Smooth muscle cell of the brain vasculature (primary cell): ENCODE measurements around the gene CD72.
A peak's percentile ranks its signal among the peaks of the same experiment; 100 is the strongest.

Source experiments
- DNase-seq: peaks from one replicate; pipeline ENCODE4 v3.0.0-alpha.2; 2012; ENCODE audit warnings: low read depth, low spot score

The CD72 gene, protein sequence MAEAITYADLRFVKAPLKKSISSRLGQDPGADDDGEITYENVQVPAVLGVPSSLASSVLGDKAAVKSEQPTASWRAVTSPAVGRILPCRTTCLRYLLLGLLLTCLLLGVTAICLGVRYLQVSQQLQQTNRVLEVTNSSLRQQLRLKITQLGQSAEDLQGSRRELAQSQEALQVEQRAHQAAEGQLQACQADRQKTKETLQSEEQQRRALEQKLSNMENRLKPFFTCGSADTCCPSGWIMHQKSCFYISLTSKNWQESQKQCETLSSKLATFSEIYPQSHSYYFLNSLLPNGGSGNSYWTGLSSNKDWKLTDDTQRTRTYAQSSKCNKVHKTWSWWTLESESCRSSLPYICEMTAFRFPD

DNA sequence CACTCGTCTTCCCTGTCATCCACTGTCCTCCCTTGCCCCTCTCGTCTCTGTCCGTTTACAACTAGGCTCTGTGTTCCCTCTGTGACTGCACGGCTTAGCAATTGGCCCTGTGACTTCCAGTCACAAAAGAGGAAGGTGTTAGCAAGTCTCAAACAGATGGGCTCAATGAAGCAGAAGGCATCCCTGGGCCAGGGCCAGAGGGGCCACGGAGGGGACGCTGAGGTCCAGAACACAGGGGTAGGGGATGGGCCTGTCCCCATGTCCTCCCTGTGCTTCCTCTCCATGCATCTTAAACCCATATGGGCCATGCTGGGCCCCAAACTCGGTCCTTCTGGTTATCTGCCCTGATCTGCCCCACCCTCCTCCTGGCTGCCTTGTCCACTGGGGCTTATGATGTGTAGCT, at the start of gene CD72:
Gene CD72, minus strand, starts transcription at position 89 of the 403 bp plus-strand sequence. CDS start 110 bp downstream, outside the sequence.
- DNase-seq = no peak

DNA sequence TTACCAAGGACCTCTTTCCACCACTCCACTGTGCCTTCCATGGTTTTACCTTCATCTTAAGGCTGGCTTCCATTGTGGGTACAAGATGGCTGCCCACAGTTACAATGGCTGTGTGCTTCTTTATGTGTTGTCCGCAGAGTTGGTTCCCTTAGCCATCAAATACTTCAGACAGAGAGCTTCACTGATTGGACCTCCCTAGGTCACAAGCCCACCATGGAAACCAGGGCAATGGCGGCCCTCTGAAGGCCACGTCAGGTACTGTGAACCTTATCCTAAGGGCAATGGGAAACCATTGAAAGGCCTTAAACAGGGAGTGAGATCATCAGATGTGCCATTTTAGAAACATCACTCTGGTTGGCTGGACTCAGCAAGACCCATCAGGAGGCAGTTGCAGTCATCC, 49.7 kb upstream of the CD72 start:
- DNase-seq = no peak

DNA sequence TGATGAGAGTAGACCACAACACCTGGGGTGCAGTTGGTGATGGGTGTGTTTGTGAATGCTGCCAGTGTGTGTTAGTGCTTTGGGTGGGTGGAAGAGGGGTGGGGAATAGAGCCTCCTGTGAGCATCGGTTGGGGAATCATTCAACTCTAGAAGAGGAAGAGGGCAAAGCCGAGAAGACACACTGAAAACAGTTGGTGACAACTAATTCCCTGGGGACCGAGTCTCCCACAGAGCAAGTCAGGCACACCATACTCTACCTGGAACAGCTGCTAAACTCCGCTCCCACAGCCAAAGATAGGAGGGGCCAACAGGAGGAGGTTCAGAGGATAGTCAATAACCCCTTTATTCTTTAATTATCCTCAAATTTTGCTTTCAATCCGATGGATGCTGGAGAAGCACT, 48.3 kb upstream of the CD72 start:
- no peak for DNase-seq

DNA sequence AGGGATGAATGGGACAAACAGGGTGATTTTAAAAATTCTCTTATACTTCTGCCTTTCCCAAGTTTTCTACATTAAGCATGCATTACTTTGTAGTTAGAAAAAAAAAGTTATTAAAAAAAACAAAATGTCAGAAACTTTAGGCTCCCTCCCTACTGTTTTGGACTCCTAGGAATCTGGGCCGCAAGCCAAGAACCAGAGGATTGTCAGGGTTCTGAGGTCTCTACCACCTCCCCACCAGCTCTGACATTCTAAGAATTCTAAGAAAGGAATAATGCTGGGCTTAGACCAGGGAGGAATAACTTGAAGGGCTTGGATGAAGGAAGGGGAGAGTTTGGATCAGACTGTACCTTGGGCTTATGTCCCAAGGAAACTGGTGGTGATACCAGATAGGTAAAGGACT, 47.8 kb upstream of the CD72 start:
- DNase-seq = no peak

DNA sequence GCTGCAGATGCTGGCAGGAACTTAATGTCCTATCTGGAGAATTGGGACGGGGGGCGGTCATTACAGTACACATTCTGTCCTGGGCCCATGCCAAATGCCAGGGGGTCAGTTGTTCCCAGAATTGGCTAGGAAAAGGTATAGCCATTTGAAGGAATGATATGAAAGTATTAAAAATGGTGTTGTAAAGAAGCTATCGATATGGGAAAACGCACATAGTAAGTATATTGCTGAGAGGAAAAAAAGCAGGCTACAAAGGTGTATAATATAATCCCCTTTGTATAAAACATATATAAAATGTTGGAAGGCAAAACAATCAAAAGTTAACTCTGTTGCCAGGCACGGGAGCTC, 47.2 kb upstream of the CD72 start:
- no peak for DNase-seq

DNA sequence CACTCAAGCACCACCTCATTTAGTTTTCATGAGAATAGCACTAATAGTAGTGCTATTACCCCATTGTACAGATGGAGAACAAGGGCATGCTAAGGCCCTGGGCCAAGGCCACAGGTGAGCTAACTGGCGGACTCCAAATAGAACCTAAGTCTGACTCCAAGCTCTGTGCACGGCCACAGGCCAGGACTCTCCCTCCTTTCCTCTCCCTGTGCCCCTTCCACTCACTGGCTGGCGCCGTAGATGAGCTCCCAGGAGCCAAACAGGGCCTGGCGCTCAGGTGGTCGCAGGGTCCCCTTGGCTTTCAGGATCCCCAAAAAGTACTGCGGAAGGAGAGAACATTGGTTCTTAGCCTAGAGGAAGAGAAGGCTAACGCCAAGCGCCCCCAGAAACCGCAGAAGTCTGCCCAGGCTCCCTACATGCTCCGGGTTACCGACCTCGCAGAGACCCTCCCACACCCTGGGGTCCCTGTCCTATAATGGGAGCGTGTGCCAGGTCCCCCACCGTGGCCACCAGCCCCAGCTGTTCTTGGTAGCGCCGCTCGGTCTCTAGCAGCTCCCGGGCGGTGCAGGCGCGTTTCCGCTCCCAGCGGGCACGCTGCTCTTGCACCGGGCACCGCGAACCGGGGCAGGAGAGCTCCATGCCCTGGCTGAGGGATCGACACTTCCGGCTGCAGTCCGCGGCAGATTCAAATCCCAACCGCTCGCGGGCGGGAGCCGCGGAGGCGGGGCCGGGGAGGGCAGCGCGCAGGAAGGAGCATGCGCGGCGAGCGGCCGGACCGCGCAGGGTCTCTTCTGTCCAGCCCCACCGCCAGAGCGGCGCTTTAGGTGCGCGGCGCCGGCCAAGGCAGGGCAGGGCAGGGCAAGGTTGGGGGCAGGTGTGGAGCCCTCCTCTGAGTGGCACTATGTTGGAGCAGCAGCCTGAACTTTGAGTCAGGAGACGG, 46.6 kb upstream of the CD72 start, which contains the start of gene ARHGEF39:
Gene ARHGEF39, minus strand, starts transcription at position 665 of the 940 bp plus-strand sequence. Its CDS starts 26 bp downstream, at position 639.
- no peak for DNase-seq

DNA sequence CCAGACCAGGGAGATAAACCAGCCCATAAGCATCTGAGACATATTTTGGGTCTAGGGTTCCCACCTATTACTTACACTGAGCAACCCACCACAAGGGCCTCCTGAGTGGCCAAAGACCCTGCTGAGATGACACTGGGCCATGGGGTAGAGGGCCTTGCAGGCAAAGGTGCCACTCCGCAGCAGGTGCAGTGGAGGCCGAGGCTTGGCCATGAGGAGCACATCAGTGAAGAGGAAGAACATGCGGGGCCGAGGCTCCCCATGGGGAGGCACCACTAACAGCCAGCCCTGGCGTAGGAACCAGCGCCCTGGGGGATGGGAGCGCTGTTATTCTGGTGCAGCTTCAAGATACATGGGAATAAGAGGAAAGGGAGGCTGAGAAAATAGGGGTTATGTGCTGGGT, 44.2 kb upstream of the CD72 start:
- no peak for DNase-seq

DNA sequence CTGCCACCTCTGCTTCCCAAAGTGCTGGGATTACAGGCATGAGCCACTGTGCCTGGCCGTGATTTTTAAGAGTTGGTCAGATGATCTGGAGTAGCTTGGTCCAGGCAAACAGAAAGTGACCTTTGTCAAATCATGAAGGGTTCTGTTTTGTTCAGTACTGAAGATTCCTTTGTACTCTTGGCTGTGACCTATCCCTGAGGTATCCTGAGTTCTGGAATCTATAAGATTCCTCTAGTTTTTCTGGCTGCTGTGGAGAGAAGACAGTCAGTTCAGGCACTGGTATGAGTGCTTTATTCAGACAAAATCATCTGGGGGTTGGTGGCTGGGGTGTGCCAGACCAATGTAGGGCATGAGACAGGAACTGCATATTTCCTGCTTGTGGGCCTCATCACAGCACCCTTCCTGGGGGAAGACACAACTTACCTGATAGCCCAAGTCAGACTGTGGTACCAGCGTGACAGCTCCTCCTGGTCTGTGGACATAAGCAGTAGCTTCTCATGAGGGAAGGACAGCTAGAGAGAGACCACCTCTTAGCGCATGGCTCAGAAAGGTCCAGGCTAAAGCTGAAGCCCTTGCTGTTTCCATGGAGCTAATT, 43.6 kb upstream of the CD72 start:
- DNase-seq = no peak

DNA sequence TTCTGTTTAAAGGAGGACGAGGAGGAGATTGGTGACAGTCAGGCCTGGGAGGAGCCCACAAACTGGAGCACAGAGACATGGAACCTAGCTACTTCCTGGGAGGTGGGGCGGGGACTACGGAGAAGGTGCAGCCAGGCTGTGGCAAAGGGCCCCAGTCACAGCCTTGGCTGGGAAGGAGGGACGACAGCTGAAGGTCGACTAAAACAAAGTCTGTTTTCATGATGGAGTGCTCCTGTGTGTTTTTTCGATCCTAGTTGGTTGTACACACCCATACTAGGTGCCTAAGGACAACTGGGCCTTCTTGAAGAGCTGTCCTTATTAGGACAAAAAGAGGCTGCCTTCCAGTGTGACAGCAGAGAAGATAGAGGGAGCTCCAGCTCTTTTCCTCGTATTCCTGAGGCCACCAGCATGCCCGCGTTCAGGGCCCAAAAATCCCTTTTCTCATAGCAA, 42.8 kb upstream of the CD72 start:
- no peak for DNase-seq

DNA sequence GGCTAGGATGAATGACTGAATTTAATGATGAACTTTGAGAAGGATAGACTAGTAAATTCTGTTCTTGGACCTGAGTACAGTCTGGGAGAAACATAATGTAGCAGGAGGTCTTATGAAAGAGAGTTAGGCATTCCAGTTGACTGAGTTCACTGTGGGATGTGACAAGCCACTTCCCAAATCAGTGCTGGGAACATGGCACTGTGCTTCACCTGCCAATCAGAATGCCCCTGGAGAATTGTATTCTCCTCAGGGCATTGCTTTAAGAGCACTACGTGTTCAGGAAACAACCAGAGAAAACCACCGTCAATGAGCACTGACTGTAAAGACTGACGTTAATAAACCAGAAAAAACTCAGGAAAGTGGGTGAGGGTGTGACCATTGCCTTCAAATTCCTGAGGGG, 41.1 kb upstream of the CD72 start:
- DNase-seq = no peak

DNA sequence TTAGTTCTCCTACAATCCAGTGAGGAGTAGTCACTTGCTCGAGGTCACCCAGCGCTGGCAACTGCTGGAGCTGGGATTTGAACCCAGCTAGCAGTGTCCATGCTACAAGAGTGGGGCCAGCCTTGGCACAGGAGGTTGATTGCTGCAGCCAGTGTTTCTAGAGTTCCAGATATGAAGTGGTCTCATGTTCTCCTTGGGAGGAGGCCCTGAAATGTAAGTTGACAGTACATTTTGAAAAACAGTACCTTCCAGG, 40.7 kb upstream of the CD72 start:
- no peak for DNase-seq

DNA sequence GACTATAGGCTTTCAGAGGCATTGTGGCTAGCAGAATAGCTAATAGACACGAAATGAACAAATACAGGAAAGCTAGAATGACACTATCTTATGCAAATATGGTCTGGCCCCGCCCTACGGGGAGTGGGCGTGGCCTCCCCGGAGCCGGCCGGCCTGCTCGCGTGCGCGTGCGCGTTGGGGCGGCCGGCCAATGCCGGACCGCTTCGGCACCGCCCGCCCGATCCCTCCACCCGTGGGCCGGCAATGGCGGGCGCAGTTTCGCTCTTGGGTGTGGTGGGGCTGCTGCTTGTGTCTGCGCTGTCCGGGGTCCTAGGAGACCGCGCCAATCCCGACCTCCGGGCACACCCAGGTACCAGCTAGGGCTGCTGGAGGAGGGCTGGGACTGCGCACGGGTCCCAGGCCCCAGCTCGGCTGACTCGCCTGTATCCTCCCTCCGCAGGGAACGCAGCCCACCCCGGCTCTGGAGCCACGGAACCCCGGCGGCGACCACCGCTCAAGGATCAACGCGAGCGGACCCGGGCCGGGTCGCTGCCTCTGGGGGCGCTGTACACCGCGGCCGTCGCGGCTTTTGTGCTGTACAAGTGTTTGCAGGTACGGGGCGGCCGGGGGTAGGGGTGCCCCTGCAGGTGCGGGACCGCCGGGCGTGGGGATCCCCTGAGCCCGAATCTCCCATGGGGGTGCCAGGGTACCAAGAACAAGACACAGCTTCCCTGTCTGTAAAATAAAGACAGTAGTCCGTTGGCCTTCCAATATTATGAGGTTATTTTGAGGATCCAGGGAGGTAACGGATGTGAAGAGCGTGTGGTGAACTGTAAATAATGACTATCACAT, 40.1 kb upstream of the CD72 start, which contains the start of gene CCDC107:
Gene CCDC107, plus strand, starts transcription at position 156 of the 831 bp plus-strand sequence. Its CDS starts 88 bp downstream, at position 244.
- DNase-seq = no peak

DNA sequence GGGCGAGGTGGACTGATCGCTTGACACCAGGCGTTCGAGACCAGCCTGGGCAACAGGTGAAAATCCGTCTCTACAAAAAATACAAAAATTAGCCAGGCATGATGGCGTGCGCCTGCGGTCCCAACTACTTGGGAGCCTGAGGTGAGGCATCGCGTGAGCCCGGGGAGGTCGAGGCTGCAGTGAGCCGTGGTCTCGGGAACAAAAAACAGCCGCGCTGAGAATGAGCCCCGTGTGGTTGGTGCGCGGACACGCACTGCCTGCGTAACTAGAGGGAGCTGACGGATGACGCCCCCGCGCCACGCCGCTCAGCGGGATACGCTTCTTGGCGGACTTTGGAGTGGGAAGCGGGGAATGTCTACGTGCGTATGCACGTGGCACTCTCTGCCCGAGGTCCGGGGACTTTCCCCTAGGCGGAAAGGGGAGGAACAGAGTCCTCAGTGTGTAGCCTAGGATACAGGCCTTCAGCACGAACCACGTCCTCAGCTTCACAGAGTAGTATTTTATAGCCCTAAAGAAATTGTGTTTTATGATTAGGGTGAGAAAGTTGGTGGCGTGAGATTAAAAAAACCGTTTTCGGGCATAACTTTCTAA, 39.4 kb upstream of the CD72 start, which contains the start of gene RMRP:
Gene RMRP, minus strand, starts transcription at position 474 of the 591 bp plus-strand sequence.
- DNase-seq = peak; percentile 99

DNA sequence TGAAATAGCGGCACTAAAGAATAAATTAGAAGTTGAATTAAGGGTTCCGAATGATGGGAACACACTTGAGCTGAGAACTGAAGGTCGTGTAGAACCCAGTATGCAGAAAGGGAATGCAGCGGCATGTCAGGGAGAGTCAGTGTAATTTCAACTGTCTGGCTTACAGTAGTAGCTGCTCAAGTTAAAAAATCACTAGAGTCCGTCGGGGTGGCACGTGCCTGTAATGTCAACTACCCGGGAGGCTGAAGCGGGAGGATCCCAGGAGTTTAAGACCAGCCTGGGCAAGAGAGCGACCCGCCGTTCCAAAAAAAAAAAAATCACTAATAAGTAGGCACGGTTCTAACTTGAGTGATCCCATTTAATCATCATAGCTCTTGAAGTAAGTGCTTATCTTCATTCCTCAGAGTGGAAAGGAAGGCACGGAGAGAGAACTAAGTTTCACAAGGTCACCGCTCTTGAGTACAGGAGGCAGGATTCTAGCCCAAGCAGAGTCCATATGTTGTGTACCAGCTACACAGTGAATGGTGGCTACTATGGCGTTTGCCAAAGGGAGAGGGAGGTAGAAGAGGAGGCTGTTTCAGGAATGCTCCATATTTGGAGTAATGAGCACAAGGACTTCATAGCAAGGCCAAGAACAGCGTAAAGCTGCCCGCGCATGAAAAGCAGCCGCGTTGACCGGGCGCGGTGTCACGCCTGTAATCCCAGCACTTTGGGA, 38.8 kb upstream of the CD72 start:
- DNase-seq = no peak

DNA sequence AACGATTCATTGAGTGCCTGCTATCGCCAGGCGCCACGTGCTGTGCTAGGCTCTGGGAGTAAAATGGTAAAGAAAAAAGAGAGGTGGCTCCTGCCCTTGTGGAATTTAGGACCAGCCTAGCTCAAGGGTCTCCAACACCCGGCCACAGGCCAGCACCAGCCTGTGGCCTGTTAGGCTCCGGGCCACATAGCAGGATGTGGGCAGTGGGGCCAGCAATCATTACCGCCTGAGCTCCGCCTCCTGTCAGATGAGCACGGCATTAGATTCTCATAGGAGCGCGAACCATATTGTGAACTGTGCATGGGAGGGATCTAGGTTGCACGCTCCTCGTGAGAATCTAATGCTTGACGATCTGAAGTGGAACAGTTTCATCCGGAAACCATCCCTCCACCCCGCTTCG, 38.1 kb upstream of the CD72 start:
- DNase-seq = no peak

DNA sequence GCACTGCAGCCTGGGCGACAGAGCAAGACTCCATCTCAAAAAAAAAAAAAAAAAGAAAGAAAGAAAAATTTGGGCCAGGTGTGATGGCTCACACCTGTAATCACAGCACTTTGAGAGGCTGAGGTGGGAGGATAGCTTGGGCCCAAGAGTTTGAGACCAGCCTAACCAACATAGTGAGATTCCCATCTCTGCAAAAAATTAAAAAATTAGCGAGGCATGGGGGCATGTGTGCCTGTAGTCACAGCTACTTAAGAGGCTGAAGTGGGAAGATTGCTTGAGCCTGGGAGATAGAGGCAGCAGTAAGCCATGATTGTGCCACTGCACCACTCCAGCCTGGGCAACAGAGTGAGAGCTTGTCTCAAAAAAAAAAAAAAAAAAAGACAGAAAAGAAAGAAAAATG, 35.4 kb upstream of the CD72 start:
- no peak for DNase-seq

DNA sequence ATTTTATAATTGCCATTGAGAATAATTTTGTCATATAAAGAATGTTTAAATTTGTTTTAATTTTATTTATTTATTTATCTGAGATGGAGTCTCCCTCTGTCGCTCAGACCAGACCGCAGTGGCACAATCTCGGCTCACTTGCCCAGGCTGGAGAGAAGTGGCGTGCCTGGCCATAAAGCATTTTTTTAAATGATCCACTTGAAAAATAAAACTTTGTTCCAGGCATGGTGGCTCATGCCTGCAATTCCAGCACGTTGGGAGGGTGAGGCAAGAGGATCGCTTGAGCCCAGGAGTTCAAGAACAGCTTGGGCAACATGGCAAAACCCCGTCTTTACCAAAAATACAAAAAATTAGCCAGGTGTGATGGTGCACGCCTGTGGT, 34.6 kb upstream of the CD72 start:
- DNase-seq = no peak

DNA sequence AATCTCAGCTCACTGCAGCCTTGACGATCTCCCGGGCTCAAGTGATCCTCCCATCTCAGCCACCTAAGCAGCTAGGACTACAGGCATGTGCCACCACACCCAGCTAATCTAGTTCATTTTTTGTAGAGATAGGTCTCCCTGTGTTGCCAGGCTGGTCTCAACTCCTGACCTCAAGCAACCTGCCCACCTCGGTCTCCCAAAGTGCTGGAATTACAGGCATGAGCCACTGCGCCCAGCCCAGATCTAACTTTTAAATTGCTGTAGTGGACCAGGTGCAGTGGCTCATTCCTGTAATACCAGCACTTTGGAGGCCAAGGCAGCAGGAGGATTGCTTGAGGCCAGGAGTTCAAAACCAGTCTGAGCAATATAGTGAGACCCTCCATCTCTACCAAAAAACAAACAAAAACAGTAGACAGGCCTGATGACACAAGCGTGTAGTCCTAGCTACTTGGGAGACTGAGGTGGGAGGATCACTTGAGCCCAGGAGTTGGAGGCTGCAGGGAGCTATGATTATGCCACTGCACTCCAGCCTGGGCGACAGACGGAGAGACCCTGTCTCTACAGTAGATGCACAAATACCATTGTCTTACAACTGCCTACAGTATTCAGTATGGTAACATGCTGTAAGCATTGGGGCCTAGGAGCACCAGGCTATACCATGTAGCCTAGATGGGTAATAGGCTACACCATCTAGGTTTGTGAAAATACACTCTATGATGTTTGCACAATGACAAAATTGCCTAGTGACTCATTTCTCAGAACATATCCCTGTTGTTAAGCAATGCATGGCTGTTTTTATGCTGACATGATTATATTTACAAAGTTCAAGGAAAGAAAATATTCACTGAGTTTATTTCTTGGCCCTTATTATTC, 34.0 kb upstream of the CD72 start:
- no peak for DNase-seq
